HG02970 (cell line): ENCODE results near the gene DEDD2.

Experiments
- ATAC-seq: cut with Tn5 transposase; IDR thresholded peaks from one replicate; pipeline ENCODE4 v1.9.1; 2021; ENCODE audit warnings: mild to moderate bottlenecking, moderate library complexity, moderate number of reproducible peaks; ENCODE audit not compliant: unreplicated experiment, low FRiP score

Gene DEDD2

GRCh38 chr19:42151782-42152684 lies 65.4 kb downstream of the DEDD2 start:
- ATAC-seq = no peak

DNA sequence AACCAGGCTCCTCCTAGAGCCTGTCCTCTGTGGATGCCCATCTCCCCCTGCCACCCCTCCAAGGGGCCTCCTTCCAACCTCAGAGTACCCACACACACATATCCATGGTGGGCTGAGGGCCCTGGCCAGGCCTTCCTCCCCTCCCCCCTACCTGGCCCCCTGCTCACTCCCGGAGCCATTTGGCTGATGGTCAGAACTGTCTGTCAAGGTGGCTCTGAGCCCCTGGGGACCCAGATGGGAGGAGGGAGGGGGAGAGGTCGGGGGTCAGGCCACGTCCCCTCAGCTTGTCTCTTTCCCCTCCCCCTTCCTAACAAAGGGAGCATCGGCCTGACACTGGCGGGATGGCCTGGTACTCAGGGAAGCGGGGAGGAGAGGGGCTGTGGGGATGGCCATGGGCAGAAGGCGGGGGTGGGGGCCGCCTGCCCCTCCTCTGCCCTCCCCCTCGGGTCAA lies 66.5 kb downstream of the DEDD2 start:
- ATAC-seq = no peak

DNA sequence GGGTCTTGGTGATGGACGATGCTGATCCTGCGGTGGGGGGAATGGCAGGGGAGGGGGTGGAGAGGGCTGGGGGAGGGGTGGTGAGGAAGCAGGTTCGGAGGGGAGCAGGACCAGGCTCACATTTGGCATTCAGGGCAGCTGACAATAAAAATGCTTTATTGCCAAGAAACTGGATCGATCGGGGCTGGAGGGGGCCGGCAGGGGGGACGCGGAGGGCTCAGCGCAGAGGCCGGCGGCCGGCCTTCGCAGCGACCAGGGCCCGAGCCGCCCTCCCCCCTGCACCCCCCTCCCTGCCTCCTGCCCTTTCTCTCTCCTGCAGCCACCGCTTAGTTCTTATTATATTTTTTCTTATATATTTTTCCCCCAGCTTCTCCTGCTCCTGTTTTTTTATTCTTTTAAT lies 67.1 kb downstream of the DEDD2 start:
- no peak for ATAC-seq

DNA sequence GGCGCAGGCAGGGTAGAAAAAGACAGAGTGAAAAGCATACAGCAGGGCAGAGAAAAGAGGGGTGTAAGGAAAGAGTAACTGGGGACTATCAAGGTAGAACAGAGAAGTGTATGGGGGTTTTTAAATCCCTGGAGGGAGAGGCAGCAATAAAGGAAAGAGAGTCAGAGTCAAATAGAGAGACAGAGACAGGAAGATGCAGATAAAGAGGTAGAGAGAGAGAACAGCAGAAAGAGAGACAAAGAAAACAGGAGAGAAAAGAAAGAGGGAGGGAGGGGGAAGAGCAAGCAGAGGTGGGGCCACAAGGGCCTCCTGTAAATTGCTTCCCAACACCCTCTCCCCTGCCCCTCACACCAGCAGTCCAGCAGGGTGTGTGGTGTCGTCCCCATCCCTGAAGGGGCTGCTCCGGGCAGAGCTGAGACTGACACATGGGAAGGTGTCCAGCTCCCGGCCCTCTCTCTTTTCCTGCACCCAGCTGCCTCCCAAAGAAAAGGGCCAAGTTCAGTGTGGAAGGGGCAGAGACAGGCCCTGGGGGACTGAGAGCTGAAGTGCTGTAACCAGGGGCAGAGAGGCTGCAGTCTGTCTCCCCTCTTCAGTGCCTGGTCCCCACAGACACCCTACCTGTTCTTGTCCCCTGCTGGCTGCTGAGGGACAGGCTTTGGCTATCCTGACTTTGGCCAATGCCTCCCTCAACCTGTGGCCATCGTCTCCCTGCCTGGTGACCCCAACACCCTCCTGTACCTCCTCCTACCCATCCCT lies 67.9 kb downstream of the DEDD2 start:
- ATAC-seq = no peak
